Measurements from ENCODE around the gene CYB5R4. TPM values are rescaled to one million over a fixed set of nuclear protein-coding genes. Genes with fewer than 3 reads are reported as not detected.

Gene CYB5R4
- total RNA-seq, 3 donors from 2014 or later: 7.2 to 11.1 (median 7.8) TPM

GRCh38 chr6:83962582-83962981, 103.1 kb downstream of the CYB5R4 start:
- no peak for TF ChIP-seq CTCF (IDR thresholded peaks at IDR 0.05)
- TF ChIP-seq POLR2A (IDR thresholded peaks at IDR 0.05): no peak
- no peak for TF ChIP-seq POLR2AphosphoS5 (IDR thresholded peaks at IDR 0.05)
- peaks cover 15 to 35% of the 10 kb centered on the region in 2 donors for H3K9me3 ChIP-seq
- H3K4me1 ChIP-seq: no peaks in the 10 kb centered on the region
- no peak overlapping the region for H3K27ac ChIP-seq
- intact Hi-C loops (cut with DNase I; ENCODE audit: low total_unique reads): no loop called here
- H3K27me3 ChIP-seq: no peaks in the 10 kb centered on the region
- no peak for DNase-seq (ENCODE audit: low spot score in 2 of 2)
- no peaks in the 10 kb centered on the region for H3K36me3 ChIP-seq
- H3K4me3 ChIP-seq: no peak overlapping the region

GRCh38 chr6:83966539-83966938, 107.0 kb downstream of the CYB5R4 start:
- Histone ChIP-seq H3K4me3 (no peak overlapping the region), H3K36me3 (no peaks in the 10 kb centered on the region), H3K4me1 (no peaks in the 10 kb centered on the region), H3K27ac (no peak overlapping the region), H3K9me3 (peaks cover 15 to 39% of the 10 kb centered on the region in 2 donors), H3K27me3 (no peaks in the 10 kb centered on the region)
- TF ChIP-seq POLR2A (IDR thresholded peaks at IDR 0.05): no peak
- intact Hi-C loops (cut with DNase I; ENCODE audit: low total_unique reads): no loop called here
- no peak for DNase-seq (ENCODE audit: low spot score in 2 of 2)

GRCh38 chr6:83970582-83970981, 111.1 kb downstream of the CYB5R4 start:
- intact Hi-C loops (cut with DNase I; ENCODE audit: low total_unique reads): no loop called here
- H3K27ac ChIP-seq: no peak overlapping the region
- peaks cover 5 to 21% of the 10 kb centered on the region in 2 donors for H3K9me3 ChIP-seq
- no peaks in the 10 kb centered on the region for H3K36me3 ChIP-seq
- no peak overlapping the region for H3K4me3 ChIP-seq
- TF ChIP-seq POLR2AphosphoS5 (IDR thresholded peaks at IDR 0.05) (no peak), CTCF (IDR thresholded peaks at IDR 0.05) (no peak), POLR2A (IDR thresholded peaks at IDR 0.05) (no peak)
- no peaks in the 10 kb centered on the region for H3K4me1 ChIP-seq
- no peak for DNase-seq (ENCODE audit: low spot score in 2 of 2)
- H3K27me3 ChIP-seq: no peaks in the 10 kb centered on the region

- Histone ChIP-seq H3K4me3 (no peak overlapping the region), H3K27ac (no peak overlapping the region), H3K36me3 (no peaks in the 10 kb centered on the region), H3K4me1 (no peaks in the 10 kb centered on the region), H3K27me3 (no peaks in the 10 kb centered on the region), H3K9me3 (no peaks in the 10 kb centered on the region)
- DNase-seq (ENCODE audit: low spot score in 2 of 2): no peak
- intact Hi-C loops (cut with DNase I; ENCODE audit: low total_unique reads): no loop called here
- no peak for TF ChIP-seq POLR2A (IDR thresholded peaks at IDR 0.05)
- no peak for TF ChIP-seq POLR2AphosphoS5 (IDR thresholded peaks at IDR 0.05)
- no peak for TF ChIP-seq CTCF (IDR thresholded peaks at IDR 0.05)
Measured at GRCh38 chr6:83974409-83975050, 115.0 kb downstream of the CYB5R4 start.

- no peak for TF ChIP-seq CTCF (IDR thresholded peaks at IDR 0.05)
- no peak for TF ChIP-seq POLR2A (IDR thresholded peaks at IDR 0.05)
- TF ChIP-seq POLR2AphosphoS5 (IDR thresholded peaks at IDR 0.05): no peak
- no peaks in the 10 kb centered on the region for H3K36me3 ChIP-seq
- intact Hi-C loops (cut with DNase I; ENCODE audit: low total_unique reads): no loop called here
- DNase-seq (ENCODE audit: low spot score in 2 of 2): no peak
- H3K4me3 ChIP-seq: no peak overlapping the region
- no peaks in the 10 kb centered on the region for H3K9me3 ChIP-seq
- no peaks in the 10 kb centered on the region for H3K4me1 ChIP-seq
- no peak overlapping the region for H3K27ac ChIP-seq
- no peaks in the 10 kb centered on the region for H3K27me3 ChIP-seq
Measured at GRCh38 chr6:83976037-83976755, 116.7 kb downstream of the CYB5R4 start.
